Measurements from ENCODE around the gene RHBG. TPM values are rescaled to one million over a fixed set of nuclear protein-coding genes. Genes with fewer than 3 reads are reported as not detected.

RHBG gene
- total and polyA plus RNA-seq, 2 of the 4 experiments (the other 2 are of a cell fraction), result not detected

DNA sequence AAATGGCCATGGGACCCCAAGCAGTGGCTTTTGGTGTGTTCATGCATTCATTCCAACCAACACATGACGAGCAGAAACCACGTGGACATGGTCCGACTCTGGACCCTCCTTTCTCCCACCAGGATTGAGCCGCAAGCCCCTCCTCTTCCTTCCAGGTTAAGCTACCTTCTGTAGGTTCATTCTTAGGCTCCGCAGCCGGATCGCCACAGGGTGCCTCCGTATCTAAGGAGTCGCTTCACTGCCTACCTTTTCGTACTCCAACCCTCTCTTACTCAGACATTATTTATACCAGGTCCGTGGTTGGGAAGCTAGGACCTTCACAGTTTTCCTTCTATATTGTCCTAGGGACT lies 63.6 kb downstream of the RHBG start (continued):
- TF ChIP-seq SMC3 (IDR thresholded peaks at IDR 0.05; ENCODE audit: low read depth, low read length) (no peak), BHLHE40 (IDR thresholded peaks at IDR 0.05; ENCODE audit: low read depth, low read length) (no peak), MAZ (IDR thresholded peaks at IDR 0.05; ENCODE audit: borderline replicate concordance, low read depth, low read length) (no peak)
- TF ChIP-seq, protein P1, sequence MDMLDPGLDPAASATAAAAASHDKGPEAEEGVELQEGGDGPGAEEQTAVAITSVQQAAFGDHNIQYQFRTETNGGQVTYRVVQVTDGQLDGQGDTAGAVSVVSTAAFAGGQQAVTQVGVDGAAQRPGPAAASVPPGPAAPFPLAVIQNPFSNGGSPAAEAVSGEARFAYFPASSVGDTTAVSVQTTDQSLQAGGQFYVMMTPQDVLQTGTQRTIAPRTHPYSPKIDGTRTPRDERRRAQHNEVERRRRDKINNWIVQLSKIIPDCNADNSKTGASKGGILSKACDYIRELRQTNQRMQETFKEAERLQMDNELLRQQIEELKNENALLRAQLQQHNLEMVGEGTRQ (IDR thresholded peaks at IDR 0.05; ENCODE audit: low read depth, low read length), result no peak

- intact Hi-C loops (cut with micrococcal nuclease), result no loop called here
Observed at GRCh38 chr1:156433032-156433431, 64.0 kb downstream of the RHBG start.

More at GRCh38 chr1:156433032-156433431, 64.0 kb downstream of the RHBG start:
- BruUV-seq (replicated peaks), result no TSS peak
- no peak overlapping the region for H3K4me2 ChIP-seq (ENCODE audit: low read depth, low read length)
- H3K23ac ChIP-seq (ENCODE audit: low read depth, low read length), result no peak overlapping the region
- DNase-seq (no peak), ATAC-seq (ENCODE audit: low read depth) (no peak)
- H2AK9ac ChIP-seq (replicated peaks; ENCODE audit: low read depth, low read length, poor library complexity), result no peak overlapping the region
- H3K4me1 ChIP-seq (ENCODE audit: control insufficient read depth, insufficient read depth, low read length), result no peaks in the 10 kb centered on the region
- H3K27me3 ChIP-seq (ENCODE audit: control insufficient read depth, insufficient read depth, low read length), result peaks cover 96% of the 10 kb centered on the region
- no peak overlapping the region for H2AK5ac ChIP-seq (ENCODE audit: low read depth, low read length)
- dilution Hi-C loops (cut with HindIII; ENCODE audit: low sequenced_read_pairs, unreplicated experiment) (no loop called here), in situ Hi-C loops (cut with MboI; ENCODE audit: low sequenced_read_pairs) (no loop called here)
- no peaks in the 10 kb centered on the region for H3K36me3 ChIP-seq (ENCODE audit: control insufficient read depth, insufficient read depth, low read length)
- TF ChIP-seq MXI1 (IDR thresholded peaks at IDR 0.05; ENCODE audit: borderline replicate concordance, low read depth, low read length), result no peak
- no peak for TF ChIP-seq CHD1 (IDR thresholded peaks at IDR 0.05; ENCODE audit: low read depth, low read length)
- TF ChIP-seq MAZ (IDR thresholded peaks at IDR 0.05; ENCODE audit: borderline replicate concordance, low read depth, low read length), result no peak
- TF ChIP-seq CEBPB (IDR thresholded peaks at IDR 0.05; ENCODE audit: low read depth, low read length), result no peak
- TF ChIP-seq, protein P2, sequence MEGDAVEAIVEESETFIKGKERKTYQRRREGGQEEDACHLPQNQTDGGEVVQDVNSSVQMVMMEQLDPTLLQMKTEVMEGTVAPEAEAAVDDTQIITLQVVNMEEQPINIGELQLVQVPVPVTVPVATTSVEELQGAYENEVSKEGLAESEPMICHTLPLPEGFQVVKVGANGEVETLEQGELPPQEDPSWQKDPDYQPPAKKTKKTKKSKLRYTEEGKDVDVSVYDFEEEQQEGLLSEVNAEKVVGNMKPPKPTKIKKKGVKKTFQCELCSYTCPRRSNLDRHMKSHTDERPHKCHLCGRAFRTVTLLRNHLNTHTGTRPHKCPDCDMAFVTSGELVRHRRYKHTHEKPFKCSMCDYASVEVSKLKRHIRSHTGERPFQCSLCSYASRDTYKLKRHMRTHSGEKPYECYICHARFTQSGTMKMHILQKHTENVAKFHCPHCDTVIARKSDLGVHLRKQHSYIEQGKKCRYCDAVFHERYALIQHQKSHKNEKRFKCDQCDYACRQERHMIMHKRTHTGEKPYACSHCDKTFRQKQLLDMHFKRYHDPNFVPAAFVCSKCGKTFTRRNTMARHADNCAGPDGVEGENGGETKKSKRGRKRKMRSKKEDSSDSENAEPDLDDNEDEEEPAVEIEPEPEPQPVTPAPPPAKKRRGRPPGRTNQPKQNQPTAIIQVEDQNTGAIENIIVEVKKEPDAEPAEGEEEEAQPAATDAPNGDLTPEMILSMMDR (conservative IDR thresholded peaks at IDR 0.05; ENCODE audit: low read depth, low read length), result no peak
- H3K9me3 ChIP-seq (ENCODE audit: control insufficient read depth, insufficient read depth, low read length), result peaks cover 3% of the 10 kb centered on the region
- CTCF ChIA-PET, result interaction anchor here (0.6 to 1.9 kb wide), 2 partner anchors 13 to 17 kb away, joined by 3 to 6 read pairs; no protein-coding TSS in a partner anchor
- no peak overlapping the region for H2AFZ ChIP-seq (replicated peaks; ENCODE audit: low read length, poor library complexity)
- no peak overlapping the region for H2BK15ac ChIP-seq (ENCODE audit: low read depth, low read length)
- no peak overlapping the region for H3K9ac ChIP-seq (ENCODE audit: low read depth, low read length)
- no peak overlapping the region for H2BK20ac ChIP-seq (ENCODE audit: low read depth, low read length)
- H3K56ac ChIP-seq (ENCODE audit: extremely low read depth, insufficient read depth, low read length), result no peak overlapping the region
- H3K4me3 ChIP-seq (ENCODE audit: insufficient read depth, low read depth, low read length), result no peak overlapping the region
- H3K4ac ChIP-seq (ENCODE audit: low read depth, low read length), result no peak overlapping the region
- no CpG with 5 or more reads among the region's 4 CpGs for WGBS, 2 experiments (ENCODE audit: extremely low coverage in 2 of 2, insufficient read length in 1 of 2)
- no peak overlapping the region for H3K14ac ChIP-seq (replicated peaks; ENCODE audit: low read depth, low read length)
- H3K79me1 ChIP-seq (ENCODE audit: low read depth in 1 of 2, low read length in 2 of 2), result no peaks in the 10 kb centered on the region
- no peak overlapping the region for H4K5ac ChIP-seq (ENCODE audit: low read depth, low read length)
- H4K20me1 ChIP-seq (ENCODE audit: insufficient read depth, low read length), result peaks cover 18% of the 10 kb centered on the region; the same call in 1 of the 2 replicates
- no peak overlapping the region for H2BK5ac ChIP-seq (ENCODE audit: low read depth, low read length, poor library complexity, severe bottlenecking)
- H4K8ac ChIP-seq (ENCODE audit: low read depth in 2 of 2, low read length in 2 of 2), result no peak overlapping the region
- no peak overlapping the region for H3K27ac ChIP-seq (ENCODE audit: insufficient read depth, low read length)
- no peak overlapping the region for H2BK120ac ChIP-seq (ENCODE audit: low read depth, low read length)
- POLR2A ChIA-PET (ENCODE audit: unreplicated experiment), result no interaction called here
- no peak overlapping the region for H3K18ac ChIP-seq (ENCODE audit: low read depth, low read length)
- H3K9me1 ChIP-seq (ENCODE audit: insufficient read depth, low read length), result 0 out of 2 replicates have a peak, but pooled peaks cover 4% of the 10 kb centered on the region
- H4K91ac ChIP-seq (ENCODE audit: insufficient read depth, low read depth, low read length), result no peak overlapping the region

All from IMR-90 (cell line).